GM18499 (cell line): ENCODE data around the gene LPIN1.
"Not testable (repeated sequence)": the region's sequence is repeated elsewhere in the genome, so short reads cannot be mapped to it uniquely, and the experiment has no call there.

ENCODE experiments used
- ATAC-seq: cut with Tn5 transposase; IDR thresholded peaks from one replicate; pipeline ENCODE4 v1.9.1; 2021; ENCODE audit warnings: moderate number of reproducible peaks; ENCODE audit not compliant: insufficient read depth, unreplicated experiment

Gene LPIN1

GRCh38 chr2:11758647-11759046 is 12.2 kb downstream of the LPIN1 start:
- no peak for ATAC-seq

GRCh38 chr2:11759182-11759975 is 12.9 kb downstream of the LPIN1 start:
- not testable (repeated sequence) for ATAC-seq

GRCh38 chr2:11761259-11761658 is 14.8 kb downstream of the LPIN1 start:
- ATAC-seq: no peak

GRCh38 chr2:11762031-11762430 is 15.6 kb downstream of the LPIN1 start:
- ATAC-seq: no peak

GRCh38 chr2:11762799-11763461 is 16.5 kb downstream of the LPIN1 start:
- ATAC-seq: no peak

GRCh38 chr2:11764359-11764758 is 17.9 kb downstream of the LPIN1 start:
- no peak for ATAC-seq

GRCh38 chr2:11764920-11765319 is 18.5 kb downstream of the LPIN1 start:
- ATAC-seq: no peak

GRCh38 chr2:11765501-11765900 is 19.1 kb downstream of the LPIN1 start:
- ATAC-seq: no peak

- no peak for ATAC-seq
These were observed 19.6 kb downstream of the LPIN1 start for GRCh38 chr2:11766016-11766415.

- no peak for ATAC-seq
These were observed 21.3 kb downstream of the LPIN1 start for GRCh38 chr2:11767779-11768178.

GRCh38 chr2:11768946-11769345 is 22.5 kb downstream of the LPIN1 start:
- no peak for ATAC-seq

GRCh38 chr2:11769516-11769915 is 23.1 kb downstream of the LPIN1 start:
- no peak for ATAC-seq

- no peak for ATAC-seq
These were observed 24.2 kb downstream of the LPIN1 start for GRCh38 chr2:11770531-11771188.

- ATAC-seq: no peak
These were observed 25.7 kb downstream of the LPIN1 start for GRCh38 chr2:11771971-11772615.

- no peak for ATAC-seq
These were observed 26.7 kb downstream of the LPIN1 start for GRCh38 chr2:11773111-11773510.

- no peak for ATAC-seq
These were observed 27.5 kb downstream of the LPIN1 start for GRCh38 chr2:11773747-11774525.

GRCh38 chr2:11774600-11774999 is 28.2 kb downstream of the LPIN1 start:
- ATAC-seq: no peak

GRCh38 chr2:11775384-11775783 is 29.0 kb downstream of the LPIN1 start:
- peak; percentile 77 for ATAC-seq

GRCh38 chr2:11777066-11777782 is 30.8 kb downstream of the LPIN1 start:
- no peak for ATAC-seq
